CD4-positive, alpha-beta T cell (primary cell): ENCODE data around the gene FOLR2. TPM values are rescaled to one million over a fixed set of nuclear protein-coding genes. Genes with fewer than 3 reads are reported as not detected.

Experiments used
- ATAC-seq: fragments of 200-7000 bp; cut with Tn5 transposase; one replicate; pipeline ENCODE4 v1.10.0; 2022; ENCODE audit warnings: mild to moderate bottlenecking; ENCODE audit not compliant: poor library complexity
- CTCF ChIA-PET: fragments of 350-600 bp; sonication (Branson Sonifier 250); formaldehyde crosslinking; loops from one replicate; lab custom pipeline; 2021; ENCODE audit warnings: antibody characterized with exemption, inconsistent platforms; lab: Charles Lee
- POLR2A ChIA-PET: fragments of 350-600 bp; sonication (Branson Sonifier 250); formaldehyde crosslinking; loops from one replicate; lab custom pipeline; 2021; ENCODE audit warnings: antibody characterized with exemption, inconsistent platforms; lab: Charles Lee
- DNase-seq, 14 experiments: peaks; one replicate each; pipeline ENCODE4 v3.0.0-alpha.2; 2013 to 2020; ENCODE audit warnings: mixed read lengths in 2 of 14
- H3K27ac ChIP-seq, 2 donors: one replicate each; pipeline versions ENCODE4 v1.5.1 to v1.7.0; 2013; ENCODE audit warnings: low read length in 2 of 2, low read depth in 1 of 2, mild to moderate bottlenecking in 1 of 2
- H3K27me3 ChIP-seq, 2 experiments: 1 replicate in 1 of 2; 2 replicates in 1 of 2; pipeline versions ENCODE4 v1.6.1 to v1.7.0; 2013; ENCODE audit warnings: low read length in 2 of 2, control low read depth in 1 of 2, mild to moderate bottlenecking in 1 of 2, moderate library complexity in 1 of 2; ENCODE audit not compliant: insufficient read depth in 2 of 2, control insufficient read depth in 1 of 2
- H3K36me3 ChIP-seq: one replicate; pipeline ENCODE4 v1.6.1; 2013; ENCODE audit warnings: low read length, control low read depth; ENCODE audit not compliant: insufficient read depth
- H3K4me1 ChIP-seq: one replicate; pipeline ENCODE4 v1.6.1; 2013; ENCODE audit warnings: low read length, control low read depth; ENCODE audit not compliant: insufficient read depth
- H3K4me3 ChIP-seq: one replicate; pipeline ENCODE4 v1.5.1; 2013; ENCODE audit warnings: mild to moderate bottlenecking, low read length, moderate library complexity
- H3K9me3 ChIP-seq, 2 experiments: 1 replicate in 1 of 2; 2 replicates in 1 of 2; pipeline versions ENCODE4 v1.6.1 to v1.7.0; 2013; ENCODE audit warnings: low read length in 2 of 2, mild to moderate bottlenecking in 2 of 2, control low read depth in 1 of 2, moderate library complexity in 1 of 2; ENCODE audit not compliant: control insufficient read depth in 1 of 2, insufficient read depth in 1 of 2
- H3K27ac Mint-ChIP-seq: one replicate; pipeline ENCODE4 v1.8.0; 2020; ENCODE audit warnings: mixed read lengths
- H3K27me3 Mint-ChIP-seq: one replicate; pipeline ENCODE4 v1.8.0; 2021; ENCODE audit warnings: mixed read lengths
- H3K36me3 Mint-ChIP-seq: one replicate; pipeline ENCODE4 v1.8.0; 2021; ENCODE audit warnings: low read depth, mixed read lengths
- H3K4me1 Mint-ChIP-seq: one replicate; pipeline ENCODE4 v1.8.0; 2021; ENCODE audit warnings: low read depth, mixed read lengths
- H3K4me3 Mint-ChIP-seq: one replicate; pipeline ENCODE4 v1.8.0; 2020; ENCODE audit warnings: mild to moderate bottlenecking, mixed read lengths
- H3K9me3 Mint-ChIP-seq: one replicate; pipeline ENCODE4 v1.8.0; 2020; ENCODE audit warnings: mixed read lengths
- CTCF ChIP-seq: fragments of 200-600 bp; IDR thresholded peaks from one replicate; pipeline ENCODE4 v1.8.0; 2022; ENCODE audit warnings: antibody characterized with exemption, mild to moderate bottlenecking
- intact Hi-C, 2 experiments: fragments of 100-400 bp; cut with DNase I in 1 of 2; cut with micrococcal nuclease in 1 of 2; formaldehyde crosslinking; loops; one replicate each; pipeline versions ENCODE4 v1.15.1 to v1.9.0; 2023 to 2025; cut with DNase I, micrococcal nuclease
- total RNA-seq, 174 experiments: library from RNA in 2 of 174; stranded (reverse) in 2 of 174; gene quantifications; one replicate each; pipeline ENCODE4 v1.2.3 and lab custom pipeline; 2021 to 2026

Gene FOLR2
- total RNA-seq, 2 experiments from 2014 or later = not detected

- DNase-seq = peak in 1 of 14 experiments; percentile 28
- H3K9me3 ChIP-seq = no peaks in the 10 kb centered on the region
- H3K36me3 Mint-ChIP-seq = peaks cover 73% of the 10 kb centered on the region
- no peak overlapping the region for H3K4me3 Mint-ChIP-seq
- H3K27me3 ChIP-seq = no peaks in the 10 kb centered on the region
- no peak for TF ChIP-seq CTCF
- POLR2A ChIA-PET = no interaction called here
- no peak overlapping the region for H3K27ac ChIP-seq
- no peak overlapping the region for H3K27ac Mint-ChIP-seq
- ATAC-seq = no peak
- no peaks in the 10 kb centered on the region for H3K9me3 Mint-ChIP-seq
- peaks cover 13% of the 10 kb centered on the region for H3K4me1 ChIP-seq
- peaks cover 70% of the 10 kb centered on the region for H3K36me3 ChIP-seq
- H3K4me1 Mint-ChIP-seq = peaks cover 19% of the 10 kb centered on the region
- CTCF ChIA-PET = no interaction called here
- no peak overlapping the region for H3K4me3 ChIP-seq
- intact Hi-C loops = loop anchor here (10.0 kb wide), 5 partner anchors 115 to 1415 kb away; partner anchors contain the start of genes ANAPC15 (in 1 of the 2), ATG16L2 (in 1 of the 2), NADSYN1 (in 1 of the 2) and PLEKHB1 (in 1 of the 2)
- H3K27me3 Mint-ChIP-seq = no peaks in the 10 kb centered on the region
These were observed 13.6 kb downstream of the FOLR2 start for GRCh38 chr11:72229925-72230763.

- Mint-ChIP-seq H3K9me3 (no peaks in the 10 kb centered on the region), H3K4me3 (no peak overlapping the region), H3K4me1 (peaks cover 12% of the 10 kb centered on the region), H3K27me3 (no peaks in the 10 kb centered on the region), H3K27ac (no peak overlapping the region), H3K36me3 (peaks cover 71% of the 10 kb centered on the region)
- no peak for TF ChIP-seq CTCF
- no peaks in the 10 kb centered on the region for H3K27me3 ChIP-seq
- POLR2A ChIA-PET = no interaction called here
- no peak overlapping the region for H3K27ac ChIP-seq
- H3K4me1 ChIP-seq = peaks cover 6% of the 10 kb centered on the region
- no peak for ATAC-seq
- no peaks in the 10 kb centered on the region for H3K9me3 ChIP-seq
- no peak overlapping the region for H3K4me3 ChIP-seq
- CTCF ChIA-PET = no interaction called here
- peak in 1 of 14 experiments; percentile 29 for DNase-seq
- intact Hi-C loops = no loop called here
- H3K36me3 ChIP-seq = peaks cover 77% of the 10 kb centered on the region
These were observed 14.3 kb downstream of the FOLR2 start for GRCh38 chr11:72230764-72231365.

GRCh38 chr11:72231396-72232259, 15.0 kb downstream of the FOLR2 start:
- Histone ChIP-seq H3K36me3 (peaks cover 79% of the 10 kb centered on the region), H3K4me3 (no peak overlapping the region), H3K27me3 (no peaks in the 10 kb centered on the region), H3K9me3 (no peaks in the 10 kb centered on the region), H3K4me1 (no peaks in the 10 kb centered on the region), H3K27ac (no peak overlapping the region)
- POLR2A ChIA-PET = no interaction called here
- Mint-ChIP-seq H3K9me3 (no peaks in the 10 kb centered on the region), H3K4me3 (no peak overlapping the region), H3K36me3 (peaks cover 77% of the 10 kb centered on the region), H3K27me3 (no peaks in the 10 kb centered on the region), H3K27ac (no peak overlapping the region), H3K4me1 (peaks cover 4% of the 10 kb centered on the region)
- peak in 1 of 14 experiments; percentile 23 for DNase-seq
- intact Hi-C loops = no loop called here
- no peak for TF ChIP-seq CTCF
- ATAC-seq = no peak
- CTCF ChIA-PET = no interaction called here
